ENCODE data around the gene KRTAP10-8. TPM values are rescaled to one million over a fixed set of nuclear protein-coding genes. Genes with fewer than 3 reads are reported as not detected.

The KRTAP10-8 gene
- not detected for total RNA-seq
- polyA plus RNA-seq, result not detected
- long read RNA-seq, donor 1, result 0 reads
- long read RNA-seq, donor 2, result 0 reads
- long read RNA-seq, donor 3, result 0 reads
- long read RNA-seq, donor 4, result 0 reads
- long read RNA-seq, donor 5, result 0 reads
- long read RNA-seq, donor 6, result 0 reads
- long read RNA-seq, donor 7, result 0 reads
- long read RNA-seq, donor 8, result 0 reads
- long read RNA-seq, donor 9, result 0 reads
- long read RNA-seq, donor 10, result 0 reads

DNA sequence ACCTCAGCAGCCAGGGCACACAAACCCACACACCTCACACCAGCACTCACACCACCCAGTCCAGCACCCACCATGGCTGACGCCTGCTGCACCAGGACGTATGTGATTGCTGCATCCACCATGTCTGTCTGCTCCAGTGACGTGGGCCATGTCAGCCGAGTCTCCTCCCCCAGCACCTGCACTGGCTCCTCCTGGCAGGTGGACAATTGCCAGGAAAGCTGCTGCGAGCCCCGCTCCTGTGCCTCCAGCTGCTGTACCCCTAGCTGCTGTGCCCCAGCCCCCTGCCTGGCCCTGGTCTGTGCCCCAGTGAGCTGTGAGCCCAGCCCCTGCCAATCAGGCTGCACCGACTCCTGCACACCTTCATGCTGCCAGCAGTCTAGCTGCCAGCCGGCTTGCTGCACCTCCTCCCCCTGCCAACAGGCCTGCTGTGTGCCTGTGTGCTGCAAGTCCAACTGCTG is at the start of gene KRTAP10-8:
TSS of gene KRTAP10-8 (plus strand) at position 51 of the 458 bp plus-strand sequence. CDS start at position 73, 22 bp downstream.
- no peak for DNase-seq
- Histone ChIP-seq H3K4me3 (no peak within 1 kb of the TSS), H3K9me3 (peaks cover 4 to 34% (median 28%) of the 10 kb centered on the region in 4 donors), H3K27ac (no peak within 1 kb of the TSS), H3K4me1 (no peaks in the 10 kb centered on the region), H3K27me3 (peaks cover 0 to 47% (median 0%) of the 10 kb centered on the region in 3 donors), H3K36me3 (no peaks in the 10 kb centered on the region)
- 79 to 90% (median 81%) methylated on average over 7 to 8 of the region's 8 CpGs for WGBS, 5 donors
- TF ChIP-seq EP300 (IDR thresholded peaks at IDR 0.05) (no peak), POLR2A (IDR thresholded peaks at IDR 0.05) (no peak), POLR2AphosphoS5 (IDR thresholded peaks at IDR 0.05) (no peak)
- TF ChIP-seq, protein P1, sequence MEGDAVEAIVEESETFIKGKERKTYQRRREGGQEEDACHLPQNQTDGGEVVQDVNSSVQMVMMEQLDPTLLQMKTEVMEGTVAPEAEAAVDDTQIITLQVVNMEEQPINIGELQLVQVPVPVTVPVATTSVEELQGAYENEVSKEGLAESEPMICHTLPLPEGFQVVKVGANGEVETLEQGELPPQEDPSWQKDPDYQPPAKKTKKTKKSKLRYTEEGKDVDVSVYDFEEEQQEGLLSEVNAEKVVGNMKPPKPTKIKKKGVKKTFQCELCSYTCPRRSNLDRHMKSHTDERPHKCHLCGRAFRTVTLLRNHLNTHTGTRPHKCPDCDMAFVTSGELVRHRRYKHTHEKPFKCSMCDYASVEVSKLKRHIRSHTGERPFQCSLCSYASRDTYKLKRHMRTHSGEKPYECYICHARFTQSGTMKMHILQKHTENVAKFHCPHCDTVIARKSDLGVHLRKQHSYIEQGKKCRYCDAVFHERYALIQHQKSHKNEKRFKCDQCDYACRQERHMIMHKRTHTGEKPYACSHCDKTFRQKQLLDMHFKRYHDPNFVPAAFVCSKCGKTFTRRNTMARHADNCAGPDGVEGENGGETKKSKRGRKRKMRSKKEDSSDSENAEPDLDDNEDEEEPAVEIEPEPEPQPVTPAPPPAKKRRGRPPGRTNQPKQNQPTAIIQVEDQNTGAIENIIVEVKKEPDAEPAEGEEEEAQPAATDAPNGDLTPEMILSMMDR (IDR thresholded peaks at IDR 0.05), result no peak
- intact Hi-C loops (cut with DNase I; ENCODE audit: low total_unique reads), result no loop called here

- 76 to 93% (median 79%) methylated on average over 1 of the region's 1 CpG for WGBS, 5 donors
These were observed 47.8 kb upstream of the KRTAP10-8 start for GRCh38 chr21:44564099-44564498.

GRCh38 chr21:44564886-44565598 is 46.8 kb upstream of the KRTAP10-8 start:
- no peak for DNase-seq
- TF ChIP-seq POLR2A (IDR thresholded peaks at IDR 0.05), result no peak
- 0 to 67% (median 41%) methylated on average over 1 of the region's 1 CpG for WGBS, 5 donors
- H3K36me3 ChIP-seq, result no peaks in the 10 kb centered on the region
- no peak overlapping the region for H3K27ac ChIP-seq
- intact Hi-C loops (cut with DNase I; ENCODE audit: low total_unique reads), result no loop called here
- peaks cover 0 to 18% (median 0%) of the 10 kb centered on the region in 3 donors for H3K27me3 ChIP-seq
- no peaks in the 10 kb centered on the region for H3K4me1 ChIP-seq
- H3K4me3 ChIP-seq, result no peak overlapping the region
- peaks cover 0 to 4% (median 0%) of the 10 kb centered on the region in 4 donors for H3K9me3 ChIP-seq

More at GRCh38 chr21:44564099-44564498, 47.8 kb upstream of the KRTAP10-8 start:
- TF ChIP-seq, protein P1 (IDR thresholded peaks at IDR 0.05), result no peak
- TF ChIP-seq EP300 (IDR thresholded peaks at IDR 0.05), result no peak
- TF ChIP-seq POLR2AphosphoS5 (IDR thresholded peaks at IDR 0.05), result no peak
- no peak for TF ChIP-seq POLR2A (IDR thresholded peaks at IDR 0.05)
- Histone ChIP-seq H3K27me3 (peaks cover 0 to 13% (median 0%) of the 10 kb centered on the region in 3 donors), H3K4me3 (no peak overlapping the region), H3K9me3 (peaks cover 0 to 4% (median 0%) of the 10 kb centered on the region in 4 donors), H3K4me1 (no peaks in the 10 kb centered on the region), H3K36me3 (no peaks in the 10 kb centered on the region), H3K27ac (no peak overlapping the region)
- intact Hi-C loops (cut with DNase I; ENCODE audit: low total_unique reads), result no loop called here
- no peak for DNase-seq

DNA sequence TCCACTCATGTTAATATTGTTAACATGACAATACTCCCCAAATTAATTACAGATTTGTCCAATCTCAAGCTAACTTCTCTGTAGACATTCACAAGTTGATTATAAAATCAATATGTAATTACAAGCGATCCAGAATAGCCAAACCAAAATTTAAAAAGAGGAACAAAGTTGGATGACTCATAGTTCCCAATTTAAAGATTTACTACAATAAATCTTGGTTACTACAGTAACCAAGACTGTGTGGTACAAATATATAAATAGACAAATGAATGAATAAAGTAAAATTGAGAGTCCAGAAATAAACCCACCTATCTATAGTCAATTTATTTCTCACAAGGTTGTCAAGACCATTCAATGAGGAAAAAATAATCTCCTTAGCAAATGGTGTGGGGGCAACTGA is 45.5 kb upstream of the KRTAP10-8 start:
- Histone ChIP-seq H3K27ac (no peak overlapping the region), H3K27me3 (peaks cover 0 to 20% (median 0%) of the 10 kb centered on the region in 3 donors), H3K4me1 (no peaks in the 10 kb centered on the region), H3K4me3 (no peak overlapping the region), H3K36me3 (no peaks in the 10 kb centered on the region), H3K9me3 (peaks cover 0 to 8% (median 4%) of the 10 kb centered on the region in 4 donors)
- TF ChIP-seq POLR2A (IDR thresholded peaks at IDR 0.05) (no peak), POLR2AphosphoS5 (IDR thresholded peaks at IDR 0.05) (no peak), EP300 (IDR thresholded peaks at IDR 0.05) (no peak)
- TF ChIP-seq, protein P1 (IDR thresholded peaks at IDR 0.05), result no peak
- intact Hi-C loops (cut with DNase I; ENCODE audit: low total_unique reads), result no loop called here
- 52 to 81% (median 76%) methylated on average over 1 of the region's 1 CpG for WGBS, 5 donors
- DNase-seq, result no peak
